BLaER1 treated with 17β-estradiol and CSF1 and Interleukin-3, amounts not matched to agents 10 nM and 100 nM (cell line): ENCODE measurements around the gene PASD1.
"Not testable (repeated sequence)": the region's sequence is repeated elsewhere in the genome, so short reads cannot be mapped to it uniquely, and the experiment has no call there.

Source experiments
- H3K27ac ChIP-seq, 11 experiments: shearing (Covaris generic); formaldehyde crosslinking; 2 replicates each; pipeline ENCODE4 v1.8.1; 2022
- H3K27me3 ChIP-seq, 11 experiments: shearing (Covaris generic); formaldehyde crosslinking; 2 replicates each; pipeline ENCODE4 v1.8.1; 2022
- H3K36me3 ChIP-seq, 11 experiments: shearing (Covaris generic); formaldehyde crosslinking; 2 replicates each; pipeline ENCODE4 v1.8.1; 2022
- H3K4me1 ChIP-seq, 10 experiments: shearing (Covaris generic); formaldehyde crosslinking; 2 replicates each; pipeline ENCODE4 v1.8.1; 2022
- H3K4me2 ChIP-seq, 11 experiments: shearing (Covaris generic); formaldehyde crosslinking; 2 replicates each; pipeline ENCODE4 v1.8.1; 2022
- H3K4me3 ChIP-seq, 10 experiments: shearing (Covaris generic); formaldehyde crosslinking; 2 replicates each; pipeline ENCODE4 v1.8.1; 2022
- H3K9ac ChIP-seq, 11 experiments: shearing (Covaris generic); formaldehyde crosslinking; 2 replicates each; pipeline ENCODE4 v1.8.1; 2022
- H3K9me3 ChIP-seq, 11 experiments: shearing (Covaris generic); formaldehyde crosslinking; replicated peaks in 1 of 11; 2 replicates each; pipeline ENCODE4 v1.8.1; 2022
- H4K20me1 ChIP-seq, 11 experiments: shearing (Covaris generic); formaldehyde crosslinking; 2 replicates each; pipeline ENCODE4 v1.8.1; 2022
- Cebpa-rat ChIP-seq, 11 experiments: shearing (Covaris generic); IDR thresholded peaks; 2 replicates each; pipeline ENCODE4 v1.8.1; 2022

The PASD1 gene

GRCh38 chrX:151563449-151563848 lies at the start of gene PASD1:
PASD1 (plus strand) TSS chrX:151563675; CDS start chrX:151601554, 37,879 bp downstream.
- no peak for TF ChIP-seq Cebpa-rat (IDR thresholded peaks at IDR 0.05)
- Histone ChIP-seq H3K9me3 (peaks cover 9 to 37% (median 19%) of the 10 kb centered on the region in 11 experiments; a peak in 18 of 22 replicates), H3K4me3 (no peak within 1 kb of the TSS), H4K20me1 (no peaks in the 10 kb centered on the region; a peak in 1 of 22 replicates), H3K27ac (no peak within 1 kb of the TSS), H3K27me3 (peaks cover 44 to 81% (median 72%) of the 10 kb centered on the region in 11 experiments), H3K4me1 (no peaks in the 10 kb centered on the region), H3K36me3 (no peaks in the 10 kb centered on the region), H3K9ac (no peak within 1 kb of the TSS), H3K4me2 (no peak within 1 kb of the TSS)

DNA sequence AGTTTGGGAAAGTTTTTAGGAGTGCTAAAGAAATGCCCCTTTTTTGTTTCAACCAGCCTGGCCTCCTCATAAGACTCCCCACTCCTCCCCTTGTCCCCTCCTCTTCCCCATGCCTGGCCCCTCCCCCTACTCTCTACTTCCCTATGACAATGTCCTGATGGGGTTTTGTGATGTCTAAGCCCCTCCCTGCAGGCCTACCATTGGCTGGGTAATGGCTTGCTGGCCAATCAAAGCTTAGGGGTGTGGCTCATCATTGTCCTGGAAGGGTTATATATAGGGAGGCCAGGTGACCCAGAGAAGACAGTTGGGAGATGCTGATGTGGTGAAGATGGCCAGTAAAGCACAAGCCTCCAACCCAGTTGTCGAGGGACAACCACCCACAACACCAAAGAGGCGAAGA lies 48.2 kb upstream of the PASD1 start:
- no peak overlapping the region for H3K4me3 ChIP-seq
- H3K27me3 ChIP-seq = peaks cover 78 to 98% (median 91%) of the 10 kb centered on the region in 11 experiments
- H3K36me3 ChIP-seq = no peaks in the 10 kb centered on the region
- no peaks in the 10 kb centered on the region; a peak in 3 of 22 replicates for H4K20me1 ChIP-seq
- H3K27ac ChIP-seq = no peak overlapping the region
- no peak overlapping the region for H3K4me2 ChIP-seq
- no peak overlapping the region for H3K9ac ChIP-seq
- no peaks in the 10 kb centered on the region for H3K4me1 ChIP-seq
- no peak for TF ChIP-seq Cebpa-rat (IDR thresholded peaks at IDR 0.05)
- peaks cover 0 to 13% (median 5%) of the 10 kb centered on the region in 11 experiments; a peak in 7 of 22 replicates for H3K9me3 ChIP-seq

- no peak overlapping the region for H3K4me3 ChIP-seq
- H3K9me3 ChIP-seq = peaks cover 0 to 13% (median 5%) of the 10 kb centered on the region in 11 experiments; a peak in 7 of 22 replicates
- H4K20me1 ChIP-seq = no peaks in the 10 kb centered on the region; a peak in 3 of 22 replicates
- no peak overlapping the region for H3K27ac ChIP-seq
- no peaks in the 10 kb centered on the region for H3K36me3 ChIP-seq
- no peak for TF ChIP-seq Cebpa-rat (IDR thresholded peaks at IDR 0.05)
- H3K4me1 ChIP-seq = no peaks in the 10 kb centered on the region
- H3K9ac ChIP-seq = no peak overlapping the region
- no peak overlapping the region for H3K4me2 ChIP-seq
- H3K27me3 ChIP-seq = peaks cover 83 to 96% (median 94%) of the 10 kb centered on the region in 11 experiments
These were observed 46.8 kb upstream of the PASD1 start for GRCh38 chrX:151516538-151517187.

DNA sequence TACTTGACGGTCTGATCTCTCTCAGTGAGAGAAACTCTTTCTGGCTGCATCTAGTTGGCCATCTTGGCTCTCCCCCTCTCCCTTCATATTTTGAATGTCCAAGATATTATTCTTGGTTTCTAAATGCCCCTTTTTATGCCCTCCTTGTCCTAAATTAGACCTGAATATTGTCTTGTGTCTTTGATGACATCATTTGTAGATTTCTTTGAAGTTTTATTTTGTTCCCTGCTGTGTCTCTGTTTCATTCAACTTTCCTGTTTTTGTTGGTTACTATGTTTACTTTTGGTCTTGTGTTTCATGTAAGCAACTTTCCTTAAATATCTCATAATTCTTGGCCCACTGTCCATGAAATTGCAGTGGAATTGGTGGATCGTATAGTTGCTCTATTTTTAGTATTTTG lies 46.1 kb upstream of the PASD1 start:
- H3K4me3 ChIP-seq = no peak overlapping the region
- H3K9me3 ChIP-seq = peaks cover 0 to 13% (median 5%) of the 10 kb centered on the region in 11 experiments; a peak in 7 of 22 replicates
- H3K4me2 ChIP-seq = no peak overlapping the region
- no peak for TF ChIP-seq Cebpa-rat (IDR thresholded peaks at IDR 0.05)
- H3K4me1 ChIP-seq = no peaks in the 10 kb centered on the region
- no peaks in the 10 kb centered on the region; a peak in 4 of 22 replicates for H4K20me1 ChIP-seq
- H3K36me3 ChIP-seq = no peaks in the 10 kb centered on the region
- H3K27ac ChIP-seq = no peak overlapping the region
- peaks cover 88 to 98% (median 97%) of the 10 kb centered on the region in 11 experiments for H3K27me3 ChIP-seq
- no peak overlapping the region for H3K9ac ChIP-seq

GRCh38 chrX:151523351-151523750 lies 40.1 kb upstream of the PASD1 start:
- no peak for TF ChIP-seq Cebpa-rat (IDR thresholded peaks at IDR 0.05)
- H3K27me3 ChIP-seq = peaks cover 87 to 100% (median 96%) of the 10 kb centered on the region in 11 experiments
- no peaks in the 10 kb centered on the region for H3K36me3 ChIP-seq
- no peak overlapping the region for H3K4me3 ChIP-seq
- no peak overlapping the region for H3K9ac ChIP-seq
- no peaks in the 10 kb centered on the region for H3K4me1 ChIP-seq
- no peaks in the 10 kb centered on the region for H3K9me3 ChIP-seq
- no peaks in the 10 kb centered on the region; a peak in 1 of 22 replicates for H4K20me1 ChIP-seq
- H3K27ac ChIP-seq = no peak overlapping the region
- no peak overlapping the region for H3K4me2 ChIP-seq

GRCh38 chrX:151536571-151536970 lies 26.9 kb upstream of the PASD1 start:
- no peaks in the 10 kb centered on the region for H3K4me1 ChIP-seq
- H3K9ac ChIP-seq = no peak overlapping the region
- H3K27me3 ChIP-seq = peaks cover 84 to 97% (median 93%) of the 10 kb centered on the region in 11 experiments
- H3K9me3 ChIP-seq = no peaks in the 10 kb centered on the region; a peak in 1 of 22 replicates
- H3K27ac ChIP-seq = no peak overlapping the region
- TF ChIP-seq Cebpa-rat (IDR thresholded peaks at IDR 0.05) = no peak
- H3K4me2 ChIP-seq = no peak overlapping the region
- H4K20me1 ChIP-seq = peaks cover 0 to under 1% (median 0%) of the 10 kb centered on the region in 11 experiments; a peak in 1 of 22 replicates
- H3K36me3 ChIP-seq = no peaks in the 10 kb centered on the region
- H3K4me3 ChIP-seq = no peak overlapping the region

GRCh38 chrX:151537572-151537971 lies 25.9 kb upstream of the PASD1 start:
- Histone ChIP-seq H3K9me3 (no peaks in the 10 kb centered on the region; a peak in 1 of 22 replicates), H4K20me1 (no peaks in the 10 kb centered on the region), H3K4me1 (no peaks in the 10 kb centered on the region), H3K4me2 (no peak overlapping the region), H3K9ac (no peak overlapping the region), H3K4me3 (no peak overlapping the region), H3K27me3 (peaks cover 85 to 97% (median 93%) of the 10 kb centered on the region in 11 experiments), H3K36me3 (no peaks in the 10 kb centered on the region), H3K27ac (no peak overlapping the region)
- no peak for TF ChIP-seq Cebpa-rat (IDR thresholded peaks at IDR 0.05)

DNA sequence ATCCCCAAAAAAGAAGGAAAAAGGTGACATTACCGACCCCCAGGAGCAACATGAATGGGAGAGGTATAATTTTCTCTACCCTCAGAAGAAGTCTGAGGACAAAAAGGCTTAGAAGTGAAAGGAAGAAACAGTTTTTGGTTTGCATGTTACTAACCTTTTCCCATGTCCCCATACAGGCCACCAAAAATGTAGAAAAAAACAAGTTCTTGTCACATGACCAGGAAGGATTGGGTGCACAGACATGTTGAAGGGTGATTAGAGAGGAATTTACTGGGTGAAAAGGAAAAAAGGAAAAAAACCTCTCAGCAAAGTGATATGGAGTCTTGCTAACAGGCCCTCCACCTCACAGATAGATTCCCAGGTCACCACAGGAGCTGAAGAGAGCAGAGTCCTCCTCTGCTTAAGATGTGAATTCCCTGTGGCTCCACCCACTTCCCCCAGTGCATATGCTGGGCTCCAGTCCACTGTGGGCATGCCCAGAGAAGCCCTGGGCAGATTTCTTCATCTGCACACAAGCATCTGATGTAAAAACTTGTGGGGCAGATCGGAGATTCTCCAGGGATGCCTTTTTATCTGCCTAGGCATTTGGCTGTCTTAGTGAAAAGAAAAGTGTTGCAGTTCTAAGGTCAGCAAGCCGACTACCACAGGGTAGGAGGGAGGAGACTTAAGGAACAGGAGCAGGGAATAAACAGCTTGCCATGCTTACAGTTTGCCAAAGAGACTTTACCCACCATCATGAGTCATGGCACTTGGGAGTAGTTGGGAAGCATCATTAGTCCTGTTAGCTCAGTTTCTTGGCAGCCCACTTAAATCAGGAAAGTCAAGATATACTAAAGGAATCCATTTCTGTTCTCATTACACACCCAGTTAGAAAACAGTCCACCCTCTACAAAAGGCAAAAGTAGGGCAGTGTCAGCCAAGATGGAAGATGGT lies 25.0 kb upstream of the PASD1 start:
- no peaks in the 10 kb centered on the region for H4K20me1 ChIP-seq
- no peak overlapping the region for H3K9ac ChIP-seq
- H3K9me3 ChIP-seq = no peaks in the 10 kb centered on the region; a peak in 1 of 22 replicates
- H3K4me2 ChIP-seq = no peak overlapping the region
- peaks cover 79 to 97% (median 93%) of the 10 kb centered on the region in 11 experiments for H3K27me3 ChIP-seq
- H3K4me3 ChIP-seq = no peak overlapping the region
- H3K36me3 ChIP-seq = no peaks in the 10 kb centered on the region
- no peak overlapping the region for H3K27ac ChIP-seq
- TF ChIP-seq Cebpa-rat (IDR thresholded peaks at IDR 0.05) = no peak
- peaks cover 0 to 2% (median under 1%) of the 10 kb centered on the region in 10 experiments; a peak in 9 of 20 replicates for H3K4me1 ChIP-seq

DNA sequence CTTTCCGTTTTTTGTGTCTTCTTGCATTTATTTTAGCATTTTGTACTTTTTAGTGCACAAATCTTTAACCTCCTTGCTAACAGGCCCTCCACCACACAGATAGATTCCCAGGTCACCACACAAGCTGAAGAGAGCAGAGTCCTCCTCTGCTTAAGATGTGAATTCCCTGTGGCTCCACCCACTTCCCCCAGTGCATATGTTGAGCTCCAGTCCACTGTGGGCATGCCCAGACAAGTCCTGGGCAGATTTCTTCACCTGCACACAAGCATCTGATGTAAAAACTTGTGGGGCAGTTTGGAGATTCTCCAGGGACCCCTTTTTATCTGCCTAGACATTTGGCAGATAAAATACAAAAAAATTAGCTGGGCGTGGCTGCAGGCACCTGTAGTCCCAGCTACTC lies 19.8 kb upstream of the PASD1 start:
- peaks cover 0 to 8% (median 6%) of the 10 kb centered on the region in 10 experiments; a peak in 11 of 20 replicates for H3K4me1 ChIP-seq
- TF ChIP-seq Cebpa-rat (IDR thresholded peaks at IDR 0.05) = no peak
- peak overlapping the region in 5 of 11 experiments; percentile 16 to 47 (median 32); a peak in 8 of 22 replicates for H3K27ac ChIP-seq
- H3K36me3 ChIP-seq = no peaks in the 10 kb centered on the region
- H3K9ac ChIP-seq = no peak overlapping the region
- no peaks in the 10 kb centered on the region; a peak in 1 of 22 replicates for H4K20me1 ChIP-seq
- H3K27me3 ChIP-seq = peaks cover 84 to 100% (median 96%) of the 10 kb centered on the region in 11 experiments
- peaks cover 0 to 8% (median 0%) of the 10 kb centered on the region in 11 experiments; a peak in 1 of 22 replicates for H3K9me3 ChIP-seq
- H3K4me3 ChIP-seq = no peak overlapping the region
- peak overlapping the region in 5 of 11 experiments; percentile 7 to 37 (median 20); a peak in 8 of 22 replicates for H3K4me2 ChIP-seq

DNA sequence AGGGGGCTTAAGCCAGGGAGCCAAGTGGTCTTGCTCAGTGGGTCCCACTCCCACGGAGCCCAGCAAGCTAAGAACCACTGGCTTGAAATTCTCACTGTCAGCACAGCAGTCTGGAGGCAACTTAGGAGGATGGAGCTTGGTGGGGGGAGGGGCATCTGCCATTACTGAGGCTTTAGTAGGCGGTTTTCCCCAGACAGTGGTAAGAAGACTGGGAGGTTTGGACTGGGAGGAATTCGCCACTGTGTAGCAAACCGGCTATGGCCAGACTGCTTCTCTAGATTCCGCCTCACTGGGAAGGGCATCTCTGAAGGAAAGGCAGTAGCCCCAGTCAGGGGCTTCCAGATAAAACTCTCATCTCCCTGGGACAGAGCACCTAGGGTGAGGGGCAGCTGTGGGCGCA lies 17.2 kb upstream of the PASD1 start:
- H3K4me2 ChIP-seq, H3K4me3 ChIP-seq, H3K9ac ChIP-seq, H3K9me3 ChIP-seq, H3K27ac ChIP-seq, H3K36me3 ChIP-seq, H4K20me1 ChIP-seq, H3K4me1 ChIP-seq: not testable (repeated sequence)
- H3K27me3 ChIP-seq = peaks cover 77 to 95% (median 90%) of the 10 kb centered on the region in 11 experiments

DNA sequence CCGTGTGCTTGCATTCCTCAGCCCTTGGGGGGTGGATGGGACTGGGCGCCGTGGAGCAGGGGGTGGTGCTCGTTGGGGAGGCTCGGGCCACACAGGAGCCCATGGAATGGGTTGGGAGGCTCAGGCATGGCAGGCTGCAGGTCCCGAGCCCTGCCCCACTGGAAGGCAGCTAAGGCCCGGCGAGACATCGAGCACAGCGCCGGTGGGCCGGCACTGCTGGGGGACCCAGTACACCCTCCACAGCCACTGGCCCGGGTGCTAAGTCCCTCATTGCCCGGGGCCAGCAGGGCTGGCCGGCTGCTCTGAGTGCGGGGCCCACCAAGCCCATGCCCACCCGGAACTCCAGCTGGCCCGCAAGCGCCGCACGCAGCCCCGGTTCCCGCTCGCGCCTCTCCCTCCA lies 12.3 kb upstream of the PASD1 start:
- not testable (repeated sequence) for H3K27ac ChIP-seq, H4K20me1 ChIP-seq, H3K4me1 ChIP-seq, H3K4me3 ChIP-seq, H3K9ac ChIP-seq, H3K36me3 ChIP-seq, H3K4me2 ChIP-seq
- H3K27me3 ChIP-seq = peaks cover 72 to 95% (median 89%) of the 10 kb centered on the region in 11 experiments
- peaks cover 2 to 18% (median 12%) of the 10 kb centered on the region in 11 experiments; a peak in 17 of 22 replicates for H3K9me3 ChIP-seq
